ENCODE measurements around the gene SLC6A17.

The SLC6A17 gene

DNA sequence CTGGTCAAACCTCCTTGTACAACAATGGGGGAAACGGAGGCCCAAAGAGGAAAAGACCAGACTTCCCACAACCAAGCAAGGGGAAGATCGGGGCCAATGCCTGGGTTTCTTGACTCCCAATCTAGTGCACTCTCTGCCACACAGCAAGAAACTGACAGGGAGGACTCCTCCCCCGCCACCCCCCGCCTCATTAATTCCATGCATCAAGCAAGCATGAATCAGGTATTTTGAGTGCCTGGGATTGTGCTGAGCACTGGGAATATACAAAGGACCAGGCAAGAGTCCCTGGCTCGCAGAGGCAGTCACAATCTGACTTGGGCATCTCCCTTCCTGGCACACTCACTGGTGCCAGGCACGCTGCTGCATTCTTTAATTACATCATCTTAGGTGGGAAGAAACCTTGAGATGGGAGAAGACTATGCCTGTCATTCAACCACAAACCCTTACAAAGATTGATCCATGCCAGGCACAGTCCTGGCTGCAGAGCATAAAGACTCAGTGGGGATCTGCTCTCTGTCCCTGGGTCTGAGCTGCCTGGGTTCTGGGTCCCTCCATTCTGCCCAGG, 55.4 kb downstream of the SLC6A17 start:
- DNase-seq, result peak; percentile 83

DNA sequence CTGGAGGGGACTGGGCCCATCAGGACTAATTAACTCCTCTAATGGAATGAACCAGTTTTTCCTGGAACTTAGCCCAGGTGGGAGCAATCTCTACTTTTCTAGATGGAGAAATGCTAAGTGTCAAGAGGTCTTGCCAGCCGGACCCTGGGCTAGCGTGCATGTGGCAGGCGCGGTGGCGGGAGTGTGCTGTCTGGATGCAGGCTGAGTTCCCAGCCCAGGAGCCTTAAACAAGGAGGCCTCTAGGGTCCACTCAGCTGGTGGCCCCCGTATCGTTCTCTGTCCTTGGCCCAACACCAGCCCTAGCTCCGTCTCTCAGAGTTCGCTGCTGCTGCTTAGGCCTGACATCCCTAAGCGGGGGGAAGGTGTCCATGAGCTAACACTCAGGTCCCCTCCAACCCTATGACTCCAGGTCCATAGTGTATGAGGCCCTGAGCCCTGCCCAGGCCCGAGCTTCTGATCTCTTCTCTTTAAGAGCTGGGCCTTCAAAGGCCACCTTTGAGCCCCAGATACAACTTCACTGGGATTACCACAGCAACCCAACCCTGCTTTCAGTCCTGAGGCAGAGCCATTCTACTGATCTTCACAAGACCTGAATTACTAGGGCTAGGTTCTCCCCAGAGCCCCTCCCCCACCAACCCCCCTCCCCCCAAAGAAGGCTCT, 56.1 kb downstream of the SLC6A17 start:
- no peak for DNase-seq

DNA sequence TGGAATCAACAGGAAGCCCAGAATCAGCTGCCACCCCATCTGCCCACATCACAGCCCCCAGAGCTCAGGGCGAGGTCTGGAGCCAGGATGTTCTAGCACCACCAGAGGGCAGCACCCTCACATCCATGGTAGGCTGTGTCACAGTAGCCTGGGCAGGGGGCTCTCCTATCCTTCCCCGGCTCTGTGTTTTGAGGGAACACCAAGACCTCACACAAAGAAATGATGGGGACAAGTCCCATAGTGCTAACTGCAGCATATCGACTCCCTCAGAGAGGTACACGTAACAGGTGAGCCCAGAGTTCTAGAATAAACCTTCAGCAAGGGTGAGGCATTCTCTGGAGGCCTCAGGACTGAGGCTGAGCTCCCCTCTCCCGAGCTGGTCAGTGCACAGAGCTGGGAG, 57.5 kb downstream of the SLC6A17 start:
- DNase-seq, result peak; percentile 17

- DNase-seq, result no peak
Observed at GRCh38 chr1:110208916-110209645, 58.8 kb downstream of the SLC6A17 start.

GRCh38 chr1:110209715-110210603, 59.7 kb downstream of the SLC6A17 start, which contains the start of gene KCNC4:
Gene KCNC4, plus strand, starts transcription at chr1:110210314. Its CDS starts 1,186 bp downstream, at chr1:110211500.
- peak; percentile 41 for DNase-seq

DNA sequence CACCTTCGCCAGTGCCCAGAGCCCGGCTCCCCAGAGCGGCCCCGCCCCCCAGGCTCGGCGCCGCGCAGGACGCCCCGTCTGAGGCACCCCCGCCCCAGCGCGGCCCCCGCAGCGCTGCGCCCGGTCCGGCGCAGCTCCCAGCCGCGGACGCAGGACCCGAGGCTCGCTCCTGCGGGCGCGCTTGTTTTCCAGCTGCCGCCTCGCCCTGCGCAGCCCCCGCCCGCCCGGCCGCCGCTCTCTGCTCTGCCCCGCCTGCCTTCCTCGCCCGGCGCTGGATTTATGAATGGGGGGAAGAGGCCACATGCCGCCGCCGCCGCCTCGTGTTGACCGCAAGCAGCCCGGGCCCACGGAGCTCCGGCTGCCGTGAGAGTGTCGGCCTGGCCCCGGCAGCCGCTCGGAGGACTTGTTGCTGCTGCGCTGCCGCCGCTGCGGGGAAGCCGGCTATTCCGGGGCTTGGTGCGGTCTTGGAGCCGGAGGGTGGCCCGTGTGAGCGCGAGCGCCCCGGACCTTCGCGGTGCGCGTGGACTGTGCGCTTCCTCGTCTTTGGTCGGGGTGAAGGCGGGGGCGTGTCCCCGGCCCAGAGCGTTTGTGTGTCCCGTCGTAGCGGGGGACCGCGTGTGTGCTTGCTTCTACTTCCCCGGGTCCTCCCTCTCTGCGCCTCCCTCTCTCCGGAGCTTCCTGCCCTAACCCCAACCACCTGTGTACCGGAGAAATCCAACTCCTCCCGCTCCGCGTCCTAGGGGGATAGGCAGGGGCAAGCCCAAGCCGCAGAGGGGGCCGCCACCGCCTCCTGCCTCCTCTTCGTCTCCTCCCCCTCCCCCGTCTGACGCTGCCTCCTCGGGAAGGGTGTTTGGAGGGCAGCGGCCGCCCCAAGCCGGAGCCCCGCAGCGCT, 60.6 kb downstream of the SLC6A17 start:
- no peak for DNase-seq

DNA sequence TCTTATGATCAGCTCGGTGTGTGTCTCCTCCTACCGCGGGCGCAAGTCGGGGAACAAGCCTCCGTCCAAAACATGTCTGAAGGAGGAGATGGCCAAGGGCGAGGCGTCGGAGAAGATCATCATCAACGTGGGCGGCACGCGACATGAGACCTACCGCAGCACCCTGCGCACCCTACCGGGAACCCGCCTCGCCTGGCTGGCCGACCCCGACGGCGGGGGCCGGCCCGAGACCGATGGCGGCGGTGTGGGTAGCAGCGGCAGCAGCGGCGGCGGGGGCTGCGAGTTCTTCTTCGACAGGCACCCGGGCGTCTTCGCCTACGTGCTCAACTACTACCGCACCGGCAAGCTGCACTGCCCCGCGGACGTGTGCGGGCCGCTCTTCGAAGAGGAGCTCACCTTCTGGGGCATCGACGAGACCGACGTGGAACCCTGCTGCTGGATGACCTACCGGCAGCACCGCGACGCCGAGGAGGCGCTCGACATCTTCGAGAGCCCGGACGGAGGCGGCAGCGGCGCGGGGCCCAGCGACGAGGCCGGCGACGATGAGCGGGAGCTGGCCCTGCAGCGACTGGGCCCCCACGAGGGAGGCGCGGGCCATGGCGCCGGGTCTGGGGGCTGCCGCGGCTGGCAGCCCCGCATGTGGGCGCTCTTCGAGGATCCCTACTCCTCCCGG, 61.3 kb downstream of the SLC6A17 start:
- no peak for DNase-seq

DNA sequence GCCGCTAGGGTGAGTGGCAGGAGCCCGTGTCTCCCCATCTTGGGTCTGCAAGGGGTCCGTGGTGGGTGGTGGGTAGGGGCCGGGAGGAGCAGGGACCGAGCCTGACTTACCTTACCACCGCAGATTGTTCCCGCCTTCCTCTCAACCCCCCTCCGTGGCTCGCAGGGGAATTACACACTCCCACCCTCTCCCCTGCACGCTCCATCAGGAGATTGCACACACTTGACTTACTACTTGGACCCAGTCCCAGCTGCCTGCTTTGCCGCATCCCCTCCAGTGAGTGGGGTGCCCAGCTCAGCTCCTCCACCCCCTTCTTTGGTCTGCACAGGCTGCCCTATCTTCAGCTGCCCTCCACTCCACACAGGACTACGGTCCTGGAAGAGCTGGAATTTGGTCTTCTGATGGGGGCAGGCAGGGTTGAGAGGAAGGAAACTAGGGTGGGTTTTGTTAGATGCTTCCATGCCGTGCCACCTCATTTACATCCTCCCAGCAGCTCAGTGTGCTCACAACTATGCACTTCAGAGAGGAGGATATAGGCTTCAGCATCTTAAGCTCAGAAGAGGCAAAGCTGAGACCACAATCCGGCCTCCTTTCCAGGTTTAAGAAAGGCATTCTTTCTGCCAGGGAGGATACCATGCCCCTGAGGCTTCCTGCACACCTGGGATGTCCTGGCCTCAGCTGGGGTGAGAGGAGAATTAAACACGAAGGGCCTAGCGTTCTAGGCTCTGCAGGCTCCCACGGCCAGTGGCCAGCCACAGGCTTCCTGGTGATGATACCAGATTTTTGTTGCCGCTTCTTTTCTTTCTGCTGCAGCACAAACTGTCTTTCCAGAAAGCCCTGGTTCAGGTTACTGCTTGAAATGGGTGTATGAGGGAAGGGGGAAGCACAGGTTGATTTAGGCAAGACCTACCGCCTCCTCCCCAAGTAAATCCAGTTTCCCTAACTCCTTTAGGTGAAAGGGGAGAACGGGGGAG, 62.2 kb downstream of the SLC6A17 start:
- peak; percentile 12 for DNase-seq

DNA sequence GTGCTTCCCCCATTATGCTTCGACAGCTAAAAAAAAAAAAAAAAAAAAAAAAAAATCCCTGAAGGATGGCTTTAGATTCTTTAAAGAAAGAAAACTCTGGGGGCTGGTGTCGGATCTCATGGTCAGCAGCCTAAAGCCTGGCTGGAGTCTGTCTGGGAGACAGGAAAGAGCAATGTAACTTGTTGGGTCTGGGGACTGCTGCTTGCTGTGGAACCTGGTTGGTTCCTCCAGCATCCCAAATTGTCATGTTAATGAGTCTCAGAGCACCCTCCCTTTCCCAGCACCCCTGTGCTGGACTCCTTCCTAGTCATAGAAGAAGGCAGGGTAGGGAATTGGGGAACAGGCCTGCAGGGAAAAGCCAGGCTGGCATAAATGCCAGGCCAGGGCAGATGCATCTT, 62.8 kb downstream of the SLC6A17 start:
- no peak for DNase-seq

GRCh38 chr1:110214454-110215404, 64.4 kb downstream of the SLC6A17 start:
- no peak for DNase-seq

- DNase-seq, result no peak
Observed at GRCh38 chr1:110215621-110216515, 65.6 kb downstream of the SLC6A17 start.

GRCh38 chr1:110216844-110217444, 66.7 kb downstream of the SLC6A17 start:
- DNase-seq, result no peak

DNA sequence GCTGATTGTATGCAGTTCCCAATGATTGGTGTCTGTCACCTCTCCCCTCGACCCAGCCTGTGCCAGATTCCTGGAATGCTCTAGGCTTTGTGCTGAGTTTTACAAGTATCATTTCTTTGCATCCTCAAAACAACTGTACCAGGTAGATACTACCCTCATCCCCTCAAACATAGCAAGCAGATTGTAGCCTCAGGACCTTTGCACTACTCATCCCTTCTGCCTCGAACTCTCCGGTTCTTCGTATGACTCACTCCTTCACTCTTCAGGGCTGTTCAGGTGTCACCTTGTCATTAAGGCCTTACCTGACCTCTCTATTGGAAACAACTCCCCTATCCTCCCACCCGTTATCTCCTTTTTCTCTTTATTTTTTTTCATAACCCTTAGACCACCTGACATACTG, 67.8 kb downstream of the SLC6A17 start:
- DNase-seq, result no peak

DNA sequence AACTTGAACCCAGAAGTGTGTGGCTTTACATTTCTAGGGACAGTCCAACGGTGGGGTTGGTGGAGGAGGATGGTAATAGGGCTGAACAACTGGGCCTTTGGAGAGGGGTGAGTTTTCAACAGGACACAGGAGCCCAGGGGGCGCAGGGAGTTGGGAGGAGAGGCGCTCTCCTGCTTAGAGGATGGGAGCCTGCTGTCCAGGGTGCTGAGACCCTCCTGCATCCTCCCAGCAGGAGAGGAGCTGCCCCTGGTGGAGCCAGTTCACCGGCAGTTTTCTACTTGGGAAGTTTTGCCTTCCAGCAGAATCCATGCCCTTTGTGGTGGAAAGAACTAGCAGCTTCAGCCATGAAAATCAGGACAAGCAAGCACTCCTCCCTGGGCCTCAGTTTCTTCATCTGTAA, 68.4 kb downstream of the SLC6A17 start:
- no peak for DNase-seq

GRCh38 chr1:110220324-110220723, 70.0 kb downstream of the SLC6A17 start:
- no peak for DNase-seq

GRCh38 chr1:110221119-110221518, 70.8 kb downstream of the SLC6A17 start:
- DNase-seq, result no peak

DNA sequence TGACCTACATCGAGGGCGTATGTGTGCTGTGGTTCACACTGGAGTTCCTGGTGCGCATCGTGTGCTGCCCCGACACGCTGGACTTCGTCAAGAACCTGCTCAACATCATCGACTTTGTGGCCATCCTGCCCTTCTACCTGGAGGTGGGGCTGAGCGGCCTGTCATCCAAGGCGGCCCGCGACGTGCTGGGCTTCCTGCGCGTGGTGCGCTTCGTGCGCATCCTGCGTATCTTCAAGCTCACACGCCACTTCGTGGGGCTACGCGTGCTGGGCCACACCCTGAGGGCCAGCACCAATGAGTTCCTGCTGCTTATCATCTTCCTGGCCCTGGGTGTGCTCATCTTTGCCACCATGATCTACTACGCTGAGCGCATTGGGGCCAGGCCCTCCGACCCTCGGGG, 72.8 kb downstream of the SLC6A17 start:
- no peak for DNase-seq

DNA sequence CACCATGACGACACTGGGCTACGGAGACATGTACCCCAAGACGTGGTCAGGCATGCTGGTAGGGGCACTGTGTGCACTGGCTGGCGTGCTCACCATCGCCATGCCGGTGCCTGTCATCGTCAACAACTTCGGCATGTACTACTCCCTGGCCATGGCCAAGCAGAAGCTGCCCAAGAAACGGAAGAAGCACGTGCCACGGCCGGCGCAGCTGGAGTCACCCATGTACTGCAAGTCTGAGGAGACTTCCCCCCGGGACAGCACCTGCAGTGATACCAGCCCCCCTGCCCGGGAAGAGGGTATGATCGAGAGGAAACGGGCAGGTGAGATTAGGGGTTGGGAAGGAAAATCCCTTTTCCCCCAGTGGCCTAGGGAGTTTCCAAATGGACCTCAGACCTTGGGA, 73.3 kb downstream of the SLC6A17 start:
- DNase-seq, result no peak

Data from kidney glomerular epithelial cell (primary cell).